ENCODE measurements around the gene RPL13.
"Not testable (repeated sequence)": the region's sequence is repeated elsewhere in the genome, so short reads cannot be mapped to it uniquely, and the experiment has no call there.

RPL13 gene

GRCh38 chr16:89570342-89570923 is 10.0 kb downstream of the RPL13 start:
- no peak for DNase-seq
- Histone ChIP-seq H3K27ac (ENCODE audit: low read length) (no peak overlapping the region), H3K9ac (ENCODE audit: low read length) (no peak overlapping the region), H3K9me2 (replicated peaks; ENCODE audit: insufficient read depth, low read length) (no peaks in the 10 kb centered on the region), H3K36me3 (replicated peaks; ENCODE audit: insufficient read depth, low read length) (no peaks in the 10 kb centered on the region), H3K27me3 (replicated peaks; ENCODE audit: insufficient read depth, low read length) (0 out of 2 replicates have a peak, but pooled peaks cover 7% of the 10 kb centered on the region), H3K4me3 (ENCODE audit: low read length) (no peak overlapping the region), H3K4me1 (ENCODE audit: low read length) (no peaks in the 10 kb centered on the region), H3K4me2 (ENCODE audit: low read depth, low read length) (no peak overlapping the region), H3K79me2 (ENCODE audit: low read length) (no peaks in the 10 kb centered on the region), H2AFZ (ENCODE audit: low read length) (no peak overlapping the region), H3K9me3 (replicated peaks; ENCODE audit: insufficient read depth, low read length) (no peaks in the 10 kb centered on the region), H3F3A (ENCODE audit: insufficient read depth, low read length) (peaks cover 4% of the 10 kb centered on the region; the same call in 1 of the 2 replicates), H4K20me1 (ENCODE audit: insufficient read depth, low read length) (no peaks in the 10 kb centered on the region)
- TF ChIP-seq CTCF (IDR thresholded peaks at IDR 0.05; ENCODE audit: low read length) (no peak), EZH2 (optimal IDR thresholded peaks at IDR 0.05; ENCODE audit: low read depth, low read length) (no peak), EZH2phosphoT487 (IDR thresholded peaks at IDR 0.05; ENCODE audit: low read length) (no peak)

GRCh38 chr16:89570983-89571598 is 10.6 kb downstream of the RPL13 start:
- not testable (repeated sequence) for H3K36me3 ChIP-seq (replicated peaks; ENCODE audit: insufficient read depth, low read length); H3F3A ChIP-seq (ENCODE audit: insufficient read depth, low read length); H3K27ac ChIP-seq (ENCODE audit: low read length); H2AFZ ChIP-seq (ENCODE audit: low read length); H3K4me2 ChIP-seq (ENCODE audit: low read depth, low read length); H3K9me2 ChIP-seq (replicated peaks; ENCODE audit: insufficient read depth, low read length); H3K27me3 ChIP-seq (replicated peaks; ENCODE audit: insufficient read depth, low read length); H3K9ac ChIP-seq (ENCODE audit: low read length); H3K4me3 ChIP-seq (ENCODE audit: low read length); H3K79me2 ChIP-seq (ENCODE audit: low read length); DNase-seq; H3K4me1 ChIP-seq (ENCODE audit: low read length); H4K20me1 ChIP-seq (ENCODE audit: insufficient read depth, low read length); H3K9me3 ChIP-seq (replicated peaks; ENCODE audit: insufficient read depth, low read length)

- Histone ChIP-seq H3K36me3 (replicated peaks; ENCODE audit: insufficient read depth, low read length) (no peaks in the 10 kb centered on the region), H2AFZ (ENCODE audit: low read length) (no peak overlapping the region), H3K4me1 (ENCODE audit: low read length) (no peaks in the 10 kb centered on the region), H3K9ac (ENCODE audit: low read length) (no peak overlapping the region), H4K20me1 (ENCODE audit: insufficient read depth, low read length) (no peaks in the 10 kb centered on the region), H3K27me3 (replicated peaks; ENCODE audit: insufficient read depth, low read length) (0 out of 2 replicates have a peak, but pooled peaks cover 7% of the 10 kb centered on the region), H3K9me2 (replicated peaks; ENCODE audit: insufficient read depth, low read length) (no peaks in the 10 kb centered on the region), H3K79me2 (ENCODE audit: low read length) (no peaks in the 10 kb centered on the region), H3K4me2 (ENCODE audit: low read depth, low read length) (no peak overlapping the region), H3K27ac (ENCODE audit: low read length) (no peak overlapping the region), H3F3A (ENCODE audit: insufficient read depth, low read length) (no peaks in the 10 kb centered on the region), H3K4me3 (ENCODE audit: low read length) (no peak overlapping the region), H3K9me3 (replicated peaks; ENCODE audit: insufficient read depth, low read length) (no peaks in the 10 kb centered on the region)
- no peak for DNase-seq
- no peak for TF ChIP-seq EZH2phosphoT487 (IDR thresholded peaks at IDR 0.05; ENCODE audit: low read length)
- no peak for TF ChIP-seq EZH2 (optimal IDR thresholded peaks at IDR 0.05; ENCODE audit: low read depth, low read length)
- no peak for TF ChIP-seq CTCF (IDR thresholded peaks at IDR 0.05; ENCODE audit: low read length)
Observed at GRCh38 chr16:89571636-89572035, 11.2 kb downstream of the RPL13 start.

GRCh38 chr16:89572073-89572484 is 11.6 kb downstream of the RPL13 start:
- Histone ChIP-seq H3K4me2 (ENCODE audit: low read depth, low read length) (no peak overlapping the region), H3K9me2 (replicated peaks; ENCODE audit: insufficient read depth, low read length) (no peaks in the 10 kb centered on the region), H3K9me3 (replicated peaks; ENCODE audit: insufficient read depth, low read length) (no peaks in the 10 kb centered on the region), H3K9ac (ENCODE audit: low read length) (no peak overlapping the region), H3K27me3 (replicated peaks; ENCODE audit: insufficient read depth, low read length) (0 out of 2 replicates have a peak, but pooled peaks cover 7% of the 10 kb centered on the region), H3K27ac (ENCODE audit: low read length) (no peak overlapping the region), H3K79me2 (ENCODE audit: low read length) (no peaks in the 10 kb centered on the region), H3K36me3 (replicated peaks; ENCODE audit: insufficient read depth, low read length) (no peaks in the 10 kb centered on the region), H3F3A (ENCODE audit: insufficient read depth, low read length) (no peaks in the 10 kb centered on the region), H3K4me3 (ENCODE audit: low read length) (no peak overlapping the region), H4K20me1 (ENCODE audit: insufficient read depth, low read length) (no peaks in the 10 kb centered on the region), H2AFZ (ENCODE audit: low read length) (no peak overlapping the region), H3K4me1 (ENCODE audit: low read length) (no peaks in the 10 kb centered on the region)
- no peak for DNase-seq
- no peak for TF ChIP-seq CTCF (IDR thresholded peaks at IDR 0.05; ENCODE audit: low read length)
- TF ChIP-seq EZH2phosphoT487 (IDR thresholded peaks at IDR 0.05; ENCODE audit: low read length): no peak
- no peak for TF ChIP-seq EZH2 (optimal IDR thresholded peaks at IDR 0.05; ENCODE audit: low read depth, low read length)

Measured in MM.1S (cell line).